ENCODE data around the gene A1BG. TPM values are rescaled to one million over a fixed set of nuclear protein-coding genes. Genes with fewer than 3 reads are reported as not detected.
"Not testable (repeated sequence)": the region's sequence is repeated elsewhere in the genome, so short reads cannot be mapped to it uniquely, and the experiment has no call there.

A1BG gene
- total RNA-seq, 2 donors from 2014 or later = 16.0 to 21.7 TPM

GRCh38 chr19:58326914-58327726 is 26.2 kb downstream of the A1BG start, which contains the start of gene ZSCAN22:
ZSCAN22 (plus strand) TSS chr19:58326994; CDS start chr19:58334803, 7,809 bp downstream.
- Mint-ChIP-seq H3K4me3 (no peak within 1 kb of the TSS), H3K27ac (no peak within 1 kb of the TSS), H3K4me1 (peaks cover 4% of the 10 kb centered on the region), H3K27me3 (no peaks in the 10 kb centered on the region), H3K36me3 (ENCODE audit: low read depth) (peaks cover 2% of the 10 kb centered on the region)
- ATAC-seq = peak; percentile 93
- peak; percentile 73 to 79 (median 75) for DNase-seq
- H3K9me3 ChIP-seq (ENCODE audit: control insufficient read depth, low read length, poor library complexity, severe bottlenecking) = no peaks in the 10 kb centered on the region

- peaks cover 4% of the 10 kb centered on the region for H3K4me1 Mint-ChIP-seq
Measured at GRCh38 chr19:58326501-58326913, 26.8 kb downstream of the A1BG start.

GRCh38 chr19:58325311-58326022 is 27.8 kb downstream of the A1BG start:
- peaks cover 2% of the 10 kb centered on the region for H3K36me3 Mint-ChIP-seq (ENCODE audit: low read depth)
- ATAC-seq = no peak
- DNase-seq = no peak
- H3K4me1 Mint-ChIP-seq = peaks cover under 1% of the 10 kb centered on the region
- no peak overlapping the region for H3K4me3 Mint-ChIP-seq
- H3K9me3 ChIP-seq (ENCODE audit: control insufficient read depth, low read length, poor library complexity, severe bottlenecking) = no peaks in the 10 kb centered on the region
- H3K27me3 Mint-ChIP-seq = no peaks in the 10 kb centered on the region
- no peak overlapping the region for H3K27ac Mint-ChIP-seq

More at GRCh38 chr19:58326501-58326913, 26.8 kb downstream of the A1BG start:
- no peaks in the 10 kb centered on the region for H3K9me3 ChIP-seq (ENCODE audit: control insufficient read depth, low read length, poor library complexity, severe bottlenecking)
- Mint-ChIP-seq H3K36me3 (ENCODE audit: low read depth) (peaks cover 2% of the 10 kb centered on the region), H3K4me3 (no peak overlapping the region), H3K27me3 (no peaks in the 10 kb centered on the region), H3K27ac (no peak overlapping the region)
- ATAC-seq (peak; percentile 39), DNase-seq (no peak)

DNA sequence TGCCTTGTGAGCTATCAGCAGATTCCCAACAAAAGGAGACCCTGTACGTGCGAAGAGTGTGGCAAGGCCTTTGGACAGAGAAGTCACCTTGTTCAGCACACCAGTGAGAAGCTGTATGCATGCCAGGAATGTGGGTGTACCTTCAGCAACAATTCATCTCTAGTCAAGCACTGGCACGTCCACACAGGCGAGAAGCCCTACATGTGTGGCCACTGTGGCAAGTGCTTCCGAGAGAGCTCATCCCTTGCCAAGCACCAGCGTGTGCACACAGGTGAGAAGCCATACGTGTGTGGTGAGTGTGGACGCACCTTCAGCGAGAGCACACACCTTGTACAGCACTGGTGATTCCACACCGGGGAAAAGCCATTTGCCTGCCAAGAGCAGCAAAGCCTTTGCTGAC is 34.1 kb downstream of the A1BG start:
- DNase-seq (no peak), ATAC-seq (no peak)
- Mint-ChIP-seq H3K4me3 (no peak overlapping the region), H3K36me3 (ENCODE audit: low read depth) (peaks cover 5% of the 10 kb centered on the region), H3K27ac (no peak overlapping the region), H3K4me1 (peaks cover 4% of the 10 kb centered on the region), H3K27me3 (no peaks in the 10 kb centered on the region)
- no peaks in the 10 kb centered on the region for H3K9me3 ChIP-seq (ENCODE audit: control insufficient read depth, low read length, poor library complexity, severe bottlenecking)

- DNase-seq = no peak
- no peaks in the 10 kb centered on the region for H3K27me3 Mint-ChIP-seq
- ATAC-seq = no peak
- H3K36me3 Mint-ChIP-seq (ENCODE audit: low read depth) = peaks cover 5% of the 10 kb centered on the region
- H3K27ac Mint-ChIP-seq = no peak overlapping the region
- peaks cover 4% of the 10 kb centered on the region for H3K4me1 Mint-ChIP-seq
- no peaks in the 10 kb centered on the region for H3K9me3 ChIP-seq (ENCODE audit: control insufficient read depth, low read length, poor library complexity, severe bottlenecking)
- H3K4me3 Mint-ChIP-seq = no peak overlapping the region
Measured at GRCh38 chr19:58318297-58318696, 35.0 kb downstream of the A1BG start.

DNA sequence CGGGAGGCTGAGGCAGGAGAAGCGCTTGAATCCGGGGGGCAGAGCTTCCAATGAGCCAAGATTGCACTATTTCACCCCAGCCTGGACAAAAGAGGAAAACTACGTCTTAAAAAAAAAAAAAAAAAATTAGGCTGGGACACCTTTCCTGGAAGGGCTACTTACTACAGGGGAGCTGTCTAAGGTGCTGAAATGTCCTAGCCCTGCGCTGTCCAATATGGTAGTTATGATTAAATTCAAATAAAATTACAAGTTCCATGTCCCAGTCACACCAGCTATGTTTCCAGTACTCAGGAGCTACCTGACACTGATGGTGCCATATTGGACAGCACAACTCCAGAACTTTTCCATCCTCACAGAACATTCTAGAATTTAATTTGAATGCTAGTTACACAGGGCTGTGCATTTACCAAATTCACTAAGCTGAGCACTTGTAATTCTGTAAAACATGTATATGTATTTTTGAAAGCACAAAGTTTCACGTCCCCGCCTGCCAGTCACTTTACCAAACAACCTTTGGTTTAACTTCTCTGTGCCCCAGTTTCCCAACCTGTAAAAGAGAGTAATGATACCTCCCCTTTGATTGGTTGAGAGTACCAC is 35.7 kb downstream of the A1BG start:
- H3K36me3 Mint-ChIP-seq (ENCODE audit: low read depth) = peaks cover 3% of the 10 kb centered on the region
- no peak for ATAC-seq
- no peak overlapping the region for H3K4me3 Mint-ChIP-seq
- H3K27me3 Mint-ChIP-seq = no peaks in the 10 kb centered on the region
- H3K27ac Mint-ChIP-seq = peak overlapping the region; percentile 67
- H3K9me3 ChIP-seq (ENCODE audit: control insufficient read depth, low read length, poor library complexity, severe bottlenecking) = no peaks in the 10 kb centered on the region
- H3K4me1 Mint-ChIP-seq = peaks cover 4% of the 10 kb centered on the region
- DNase-seq = no peak

DNA sequence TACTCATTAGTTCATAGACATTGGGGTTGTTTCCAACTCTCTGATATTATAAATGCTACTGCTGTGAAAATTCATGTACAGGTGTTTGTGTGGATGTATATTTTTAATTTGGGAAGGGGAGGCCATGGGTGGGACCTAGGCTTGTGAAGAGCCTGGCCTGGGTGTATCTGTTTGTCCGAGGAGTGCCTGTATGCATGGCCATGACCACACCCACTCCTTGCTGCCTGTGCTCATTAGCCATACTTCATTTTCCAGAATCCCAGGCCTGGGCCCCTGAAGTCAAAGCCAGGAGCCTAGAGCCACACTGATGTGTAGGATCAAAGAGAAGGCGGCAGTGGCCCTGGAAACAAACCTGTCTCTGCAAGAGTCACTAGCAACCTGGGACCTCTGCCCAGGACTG is 37.7 kb downstream of the A1BG start:
- no peak for DNase-seq
- H3K27me3 Mint-ChIP-seq = no peaks in the 10 kb centered on the region
- H3K9me3 ChIP-seq (ENCODE audit: control insufficient read depth, low read length, poor library complexity, severe bottlenecking) = no peaks in the 10 kb centered on the region
- H3K4me1 Mint-ChIP-seq = peaks cover 7% of the 10 kb centered on the region
- ATAC-seq = peak; percentile 21
- peaks cover 9% of the 10 kb centered on the region for H3K36me3 Mint-ChIP-seq (ENCODE audit: low read depth)
- no peak overlapping the region for H3K4me3 Mint-ChIP-seq
- peak overlapping the region; percentile 16 for H3K27ac Mint-ChIP-seq

- no peak overlapping the region for H3K27ac Mint-ChIP-seq
- ATAC-seq = no peak
- H3K9me3 ChIP-seq (ENCODE audit: control insufficient read depth, low read length, poor library complexity, severe bottlenecking) = no peaks in the 10 kb centered on the region
- no peak overlapping the region for H3K4me3 Mint-ChIP-seq
- H3K27me3 Mint-ChIP-seq = no peaks in the 10 kb centered on the region
- DNase-seq = no peak
- H3K4me1 Mint-ChIP-seq = peaks cover 20% of the 10 kb centered on the region
- H3K36me3 Mint-ChIP-seq (ENCODE audit: low read depth) = peaks cover 12% of the 10 kb centered on the region
Measured at GRCh38 chr19:58311345-58311865, 41.9 kb downstream of the A1BG start.

DNA sequence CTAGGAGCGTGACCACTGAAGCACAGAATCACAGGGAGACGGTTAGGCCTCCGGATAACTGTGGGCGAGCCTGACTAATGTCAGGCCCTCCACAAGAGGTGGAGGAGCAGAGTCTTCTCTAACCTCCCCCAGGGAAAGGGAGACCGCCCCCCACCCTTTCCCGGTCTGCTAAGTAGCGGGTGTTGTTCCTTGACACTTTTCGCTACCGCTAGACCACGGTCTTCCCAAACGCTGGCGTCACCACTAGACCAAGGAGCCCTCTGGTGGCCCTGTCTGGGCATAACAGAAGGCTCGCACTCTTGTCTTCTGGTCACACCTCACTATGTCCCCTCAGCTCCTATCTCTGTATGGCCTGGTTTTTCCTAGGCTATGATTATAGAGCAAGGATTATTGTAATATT is 42.6 kb downstream of the A1BG start:
- not testable (repeated sequence) for DNase-seq; H3K9me3 ChIP-seq (ENCODE audit: control insufficient read depth, low read length, poor library complexity, severe bottlenecking); ATAC-seq; H3K27me3 Mint-ChIP-seq; H3K4me3 Mint-ChIP-seq
- peaks cover 14% of the 10 kb centered on the region for H3K36me3 Mint-ChIP-seq (ENCODE audit: low read depth)
- H3K27ac Mint-ChIP-seq = peak overlapping the region; percentile 70
- H3K4me1 Mint-ChIP-seq = peaks cover 25% of the 10 kb centered on the region

GRCh38 chr19:58307736-58308135 is 45.6 kb downstream of the A1BG start:
- no peak overlapping the region for H3K4me3 Mint-ChIP-seq
- H3K4me1 Mint-ChIP-seq = peaks cover 34% of the 10 kb centered on the region
- H3K27ac Mint-ChIP-seq = no peak overlapping the region
- no peaks in the 10 kb centered on the region for H3K27me3 Mint-ChIP-seq
- ATAC-seq = no peak
- H3K9me3 ChIP-seq (ENCODE audit: control insufficient read depth, low read length, poor library complexity, severe bottlenecking) = no peaks in the 10 kb centered on the region
- H3K36me3 Mint-ChIP-seq (ENCODE audit: low read depth) = peaks cover 15% of the 10 kb centered on the region
- no peak for DNase-seq

DNA sequence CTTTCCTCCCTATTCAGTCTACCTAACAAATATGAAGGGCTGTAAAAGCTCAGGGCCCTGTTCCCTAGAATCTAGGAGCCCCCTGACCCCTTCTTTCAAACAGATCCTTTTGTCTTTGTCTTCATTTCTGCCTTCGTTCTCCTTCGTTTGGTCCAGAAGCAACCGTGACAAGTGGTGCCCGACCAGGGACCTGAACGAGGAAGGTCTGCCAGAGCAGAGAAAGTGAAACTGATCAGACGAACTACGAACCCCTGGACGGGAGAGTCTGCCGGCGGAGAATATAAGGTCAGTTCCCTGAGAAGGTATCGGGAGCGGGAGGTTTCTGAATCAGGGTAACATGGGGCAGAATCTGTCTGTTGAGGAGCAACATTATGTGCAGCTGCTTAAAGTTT is 47.4 kb downstream of the A1BG start:
- Mint-ChIP-seq H3K36me3 (ENCODE audit: low read depth) (peaks cover 9% of the 10 kb centered on the region), H3K27me3 (no peaks in the 10 kb centered on the region), H3K27ac (peak overlapping the region; percentile 97), H3K4me3 (peak overlapping the region; percentile 99), H3K4me1 (peaks cover 32% of the 10 kb centered on the region)
- ATAC-seq = no peak
- no peaks in the 10 kb centered on the region for H3K9me3 ChIP-seq (ENCODE audit: control insufficient read depth, low read length, poor library complexity, severe bottlenecking)
- DNase-seq = no peak

GRCh38 chr19:58305065-58305931 is 48.0 kb downstream of the A1BG start, which contains the start of gene ERVK3-1:
ERVK3-1 (plus strand) TSS chr19:58305377; CDS start chr19:58312169, 6,792 bp downstream.
- H3K36me3 Mint-ChIP-seq (ENCODE audit: low read depth) = peaks cover 9% of the 10 kb centered on the region
- peak within 1 kb of the TSS; percentile 99 for H3K4me3 Mint-ChIP-seq
- peak within 1 kb of the TSS; percentile 97 for H3K27ac Mint-ChIP-seq
- H3K9me3 ChIP-seq (ENCODE audit: control insufficient read depth, low read length, poor library complexity, severe bottlenecking) = no peaks in the 10 kb centered on the region
- no peaks in the 10 kb centered on the region for H3K27me3 Mint-ChIP-seq
- peak; percentile 83 to 88 (median 87) for DNase-seq
- ATAC-seq = peak; percentile 98
- H3K4me1 Mint-ChIP-seq = peaks cover 32% of the 10 kb centered on the region
